Neural progenitor cell (in vitro differentiated cells): ENCODE results near the gene RELA. TPM values are rescaled to one million over a fixed set of nuclear protein-coding genes. Genes with fewer than 3 reads are reported as not detected.

Experiments used
- DNase-seq: peaks from one replicate; pipeline ENCODE4 v3.0.0-alpha.2; 2016; ENCODE audit warnings: low spot score
- H2AFZ ChIP-seq: fragments of 200-600 bp; sonication (generic); replicated peaks from 2 replicates; pipeline ENCODE4 v1.6.1; 2016; ENCODE audit warnings: antibody characterized with exemption
- H3F3A ChIP-seq: fragments of 200-600 bp; sonication (generic); 2 replicates; pipeline ENCODE4 v1.6.1; 2016; ENCODE audit warnings: antibody characterized with exemption, low read depth
- H3K27ac ChIP-seq: fragments of 200-600 bp; sonication (generic); 2 replicates; pipeline ENCODE4 v1.5.1; 2016; ENCODE audit warnings: mild to moderate bottlenecking
- H3K27me3 ChIP-seq: fragments of 200-600 bp; sonication (generic); 2 replicates; pipeline ENCODE4 v1.6.1; 2016; ENCODE audit warnings: mild to moderate bottlenecking, moderate library complexity
- H3K36me3 ChIP-seq: fragments of 200-600 bp; sonication (generic); 2 replicates; pipeline ENCODE4 v1.5.1; 2016
- H3K4me1 ChIP-seq: fragments of 200-600 bp; sonication (generic); 2 replicates; pipeline ENCODE4 v1.6.1; 2016; ENCODE audit warnings: mixed run types
- H3K4me2 ChIP-seq: fragments of 200-600 bp; sonication (generic); 2 replicates; pipeline ENCODE4 v1.6.1; 2016
- H3K4me3 ChIP-seq: fragments of 200-600 bp; sonication (generic); 2 replicates; pipeline ENCODE4 v1.5.1; 2016
- H3K79me2 ChIP-seq: fragments of 200-600 bp; sonication (generic); 2 replicates; pipeline ENCODE4 v1.6.1; 2016; ENCODE audit warnings: low read depth
- H3K9ac ChIP-seq: fragments of 200-600 bp; sonication (generic); 2 replicates; pipeline ENCODE4 v1.6.1; 2016
- H3K9me3 ChIP-seq: fragments of 200-600 bp; sonication (generic); 2 replicates; pipeline ENCODE4 v1.5.1; 2016; ENCODE audit warnings: low read depth
- H4K20me1 ChIP-seq: fragments of 200-600 bp; sonication (generic); 2 replicates; pipeline ENCODE4 v1.6.1; 2016; ENCODE audit warnings: low read depth
- H3K27ac Mint-ChIP-seq: 3 replicates; pipeline ENCODE4 v1.8.0; 2021; ENCODE audit warnings: mixed read lengths
- H3K27me3 Mint-ChIP-seq: 2 replicates; pipeline ENCODE4 v1.8.0; 2022; ENCODE audit warnings: low read depth, mild to moderate bottlenecking, inconsistent platforms, moderate library complexity, mixed read lengths; ENCODE audit not compliant: insufficient read depth
- H3K36me3 Mint-ChIP-seq: 3 replicates; pipeline ENCODE4 v1.8.0; 2021; ENCODE audit warnings: mixed read lengths
- H3K4me1 Mint-ChIP-seq: 3 replicates; pipeline ENCODE4 v1.8.0; 2021; ENCODE audit warnings: mixed read lengths
- H3K4me3 Mint-ChIP-seq: 3 replicates; pipeline ENCODE4 v1.8.0; 2021; ENCODE audit warnings: mild to moderate bottlenecking, moderate library complexity, mixed read lengths
- H3K9me3 Mint-ChIP-seq: 3 replicates; pipeline ENCODE4 v1.8.0; 2020; ENCODE audit warnings: mixed read lengths
- CTCF ChIP-seq: fragments of 200-600 bp; sonication (generic); IDR thresholded peaks from 2 replicates; pipeline ENCODE4 v1.5.1; 2017; ENCODE audit warnings: antibody characterized with exemption, mild to moderate bottlenecking
- EZH2 ChIP-seq: fragments of 200-600 bp; sonication (generic); IDR thresholded peaks from 2 replicates; pipeline ENCODE4 v1.6.1; 2017; ENCODE audit warnings: antibody characterized with exemption, mild to moderate bottlenecking, moderate library complexity
- EZH2phosphoT487 ChIP-seq: fragments of 200-600 bp; sonication (generic); IDR thresholded peaks from 2 replicates; pipeline ENCODE4 v1.6.1; 2017; ENCODE audit warnings: antibody characterized with exemption
- total RNA-seq: library from RNA; depleted of rRNA; stranded (reverse); fragments of >200 nt; gene quantifications from 2 replicates; pipeline ENCODE4 v1.2.3, GENCODE V29; 2015; ENCODE audit warnings: low replicate concordance

The RELA gene
- total RNA-seq, 1 donor from 2014 or later: 11.0 TPM

GRCh38 chr11:65609665-65610064 lies 53.1 kb downstream of the RELA start:
- peak overlapping the region; percentile 46 for H3K27ac Mint-ChIP-seq
- Histone ChIP-seq H3K9me3 (no peaks in the 10 kb centered on the region), H3K4me3 (no peak overlapping the region), H3K27ac (no peak overlapping the region), H3K36me3 (peaks cover 2% of the 10 kb centered on the region), H3K9ac (no peak overlapping the region), H3K27me3 (peaks cover 7% of the 10 kb centered on the region), H3F3A (peaks cover 30% of the 10 kb centered on the region), H2AFZ (no peak overlapping the region), H3K4me1 (peaks cover 25% of the 10 kb centered on the region), H4K20me1 (peaks cover 61% of the 10 kb centered on the region), H3K4me2 (no peak overlapping the region), H3K79me2 (peaks cover 27% of the 10 kb centered on the region)
- peaks cover 11% of the 10 kb centered on the region for H3K27me3 Mint-ChIP-seq
- H3K9me3 Mint-ChIP-seq: no peaks in the 10 kb centered on the region
- TF ChIP-seq EZH2phosphoT487 (no peak), CTCF (no peak), EZH2 (no peak)
- peaks cover 16% of the 10 kb centered on the region for H3K36me3 Mint-ChIP-seq
- peaks cover 40% of the 10 kb centered on the region for H3K4me1 Mint-ChIP-seq
- no peak for DNase-seq
- H3K4me3 Mint-ChIP-seq: no peak overlapping the region

DNA sequence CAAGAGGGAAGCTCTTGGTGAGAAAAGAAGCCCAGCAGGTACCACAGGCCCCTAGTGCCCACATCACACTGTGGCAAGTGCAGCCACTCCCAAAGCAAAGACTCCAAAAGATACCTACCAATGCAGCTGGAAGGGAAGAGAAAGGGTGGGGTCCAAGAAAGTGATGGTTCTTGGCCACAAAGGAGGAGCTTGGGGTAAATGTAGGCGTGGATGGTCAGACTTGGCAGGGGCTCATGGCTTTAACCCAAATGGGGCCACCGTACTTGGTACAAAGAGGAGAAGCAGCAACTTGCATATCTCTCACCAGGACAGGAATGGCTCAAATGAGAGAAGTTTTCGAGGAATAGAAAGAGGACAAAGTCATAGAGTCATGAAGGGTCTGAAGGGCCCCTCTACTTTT lies 53.5 kb downstream of the RELA start:
- H3K4me1 Mint-ChIP-seq: peaks cover 40% of the 10 kb centered on the region
- peak overlapping the region; percentile 46 for H3K27ac Mint-ChIP-seq
- H3K27ac ChIP-seq: no peak overlapping the region
- peaks cover 2% of the 10 kb centered on the region for H3K36me3 ChIP-seq
- TF ChIP-seq CTCF (no peak), EZH2 (no peak)
- H3K4me2 ChIP-seq: no peak overlapping the region
- no peak overlapping the region for H2AFZ ChIP-seq
- H3K4me3 ChIP-seq: no peak overlapping the region
- H3K36me3 Mint-ChIP-seq: peaks cover 16% of the 10 kb centered on the region
- no peaks in the 10 kb centered on the region for H3K9me3 ChIP-seq
- H4K20me1 ChIP-seq: peaks cover 61% of the 10 kb centered on the region
- peaks cover 26% of the 10 kb centered on the region for H3F3A ChIP-seq
- no peak overlapping the region for H3K9ac ChIP-seq
- H3K9me3 Mint-ChIP-seq: no peaks in the 10 kb centered on the region
- no peak overlapping the region for H3K4me3 Mint-ChIP-seq
- DNase-seq: no peak
- peaks cover 7% of the 10 kb centered on the region for H3K27me3 ChIP-seq
- H3K4me1 ChIP-seq: peaks cover 25% of the 10 kb centered on the region
- H3K79me2 ChIP-seq: peaks cover 25% of the 10 kb centered on the region
- peaks cover 9% of the 10 kb centered on the region for H3K27me3 Mint-ChIP-seq

DNA sequence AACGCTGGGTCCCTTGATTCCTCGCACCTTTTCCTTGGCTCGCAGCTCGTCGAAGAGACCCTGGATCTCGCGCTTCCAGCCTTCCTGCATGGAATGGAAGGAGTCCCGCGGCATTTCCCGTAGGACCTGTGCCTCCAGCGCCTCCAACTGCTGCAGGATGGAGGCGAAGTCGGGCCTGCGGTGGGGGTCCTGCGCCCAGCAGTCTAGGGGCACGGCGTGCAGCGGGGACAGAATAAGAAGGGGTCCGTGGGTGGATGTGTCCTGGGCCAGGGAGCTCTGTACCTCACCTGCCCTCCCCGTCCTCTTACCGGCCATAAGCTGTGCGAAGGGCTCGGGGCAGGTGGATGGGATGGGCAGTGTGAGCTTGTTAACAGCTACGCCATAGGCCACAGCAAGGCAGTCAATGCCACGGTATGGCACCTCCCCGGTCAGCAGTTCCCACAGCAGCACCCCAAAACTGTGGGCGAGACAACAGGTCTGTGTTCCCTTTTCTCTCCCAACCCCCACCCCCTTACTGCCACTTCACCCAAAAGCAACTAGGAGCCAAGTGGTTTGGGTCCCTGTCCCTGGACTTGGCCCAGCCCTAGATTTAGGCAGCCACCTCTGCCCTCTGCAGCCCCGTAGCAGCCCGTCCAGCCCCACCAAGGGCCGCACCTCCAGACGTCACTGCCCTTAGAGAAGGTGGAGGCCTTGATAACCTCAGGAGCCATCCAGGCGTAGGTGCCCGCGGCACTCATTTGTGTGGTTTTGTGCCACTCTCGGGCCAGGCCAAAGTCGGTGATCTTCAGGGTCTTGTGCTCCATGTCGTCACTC lies 54.9 kb downstream of the RELA start:
- H3K79me2 ChIP-seq: peaks cover 11% of the 10 kb centered on the region
- H2AFZ ChIP-seq: no peak overlapping the region
- H3K4me2 ChIP-seq: peak overlapping the region; percentile 57
- peaks cover 17% of the 10 kb centered on the region for H3K4me1 ChIP-seq
- Mint-ChIP-seq H3K27me3 (peaks cover 9% of the 10 kb centered on the region), H3K4me3 (peak overlapping the region; percentile 80), H3K27ac (no peak overlapping the region), H3K36me3 (peaks cover 20% of the 10 kb centered on the region), H3K4me1 (peaks cover 38% of the 10 kb centered on the region), H3K9me3 (no peaks in the 10 kb centered on the region)
- peaks cover 2% of the 10 kb centered on the region for H3K36me3 ChIP-seq
- no peak for DNase-seq
- no peak overlapping the region for H3K9ac ChIP-seq
- H3K27me3 ChIP-seq: peaks cover 7% of the 10 kb centered on the region
- H3F3A ChIP-seq: peaks cover 26% of the 10 kb centered on the region
- H4K20me1 ChIP-seq: peaks cover 56% of the 10 kb centered on the region
- H3K4me3 ChIP-seq: peak overlapping the region; percentile 31
- TF ChIP-seq EZH2: no peak
- TF ChIP-seq CTCF: no peak
- TF ChIP-seq EZH2phosphoT487: no peak
- H3K27ac ChIP-seq: no peak overlapping the region
- no peaks in the 10 kb centered on the region for H3K9me3 ChIP-seq
